Kidney (tissue), 14 donors: ENCODE measurements around the gene UBA5. TPM values are rescaled to one million over a fixed set of nuclear protein-coding genes. Genes with fewer than 3 reads are reported as not detected.

Experiments
- DNase-seq, 5 donors: peaks; one replicate each; pipeline ENCODE4 v3.0.0-alpha.2; 2013 to 2020
- FAIRE-seq: peaks from 2 replicates; lab custom pipeline; 2012; peaks lifted over from hg19 to GRCh38; lab: Jason Lieb, UNC
- H3K27ac ChIP-seq, 2 donors: one replicate each; pipeline ENCODE4 v1.7.0; 2013; ENCODE audit warnings: low read depth in 2 of 2, low read length in 2 of 2, inconsistent platforms in 1 of 2
- H3K27me3 ChIP-seq: one replicate; pipeline ENCODE4 v1.7.1; 2013; ENCODE audit warnings: low read length, inconsistent platforms; ENCODE audit not compliant: control insufficient read depth, insufficient read depth
- H3K36me3 ChIP-seq, 3 donors: one replicate each; pipeline versions ENCODE4 v1.7.0 to v1.7.1; 2013; ENCODE audit warnings: low read length in 3 of 3, control low read depth in 1 of 3, inconsistent platforms in 1 of 3; ENCODE audit not compliant: insufficient read depth in 3 of 3, control insufficient read depth in 2 of 3
- H3K4me1 ChIP-seq, 3 donors: one replicate each; pipeline versions ENCODE4 v1.7.0 to v1.7.1; 2013; ENCODE audit warnings: low read length in 3 of 3, inconsistent platforms in 1 of 3, low read depth in 1 of 3; ENCODE audit not compliant: control insufficient read depth in 2 of 3, insufficient read depth in 2 of 3
- H3K4me3 ChIP-seq, 3 donors: one replicate each; pipeline versions ENCODE4 v1.7.0 to v1.8.1; 2013; ENCODE audit warnings: low read length in 3 of 3, control low read depth in 1 of 3, inconsistent platforms in 1 of 3
- H3K9ac ChIP-seq, 3 donors: one replicate each; pipeline versions ENCODE4 v1.7.0 to v1.7.1; 2013; ENCODE audit warnings: low read length in 3 of 3, control low read depth in 1 of 3, inconsistent platforms in 1 of 3
- H3K9me3 ChIP-seq, 3 donors: one replicate each; pipeline versions ENCODE4 v1.7.0 to v1.7.1; 2013; ENCODE audit warnings: low read length in 3 of 3, control low read depth in 1 of 3, inconsistent platforms in 1 of 3; ENCODE audit not compliant: control insufficient read depth in 2 of 3, insufficient read depth in 1 of 3
- intact Hi-C: fragments of 100-400 bp; cut with DNase I; formaldehyde crosslinking; loops from one replicate; pipeline ENCODE4 v1.11.1; 2022
- polyA plus RNA-seq: library from polyadenylated mRNA; stranded (reverse); fragments of 350-450 nt; fragmentation: Illumina TruSeq; extraction: RNeasy Lipid Tissue Mini Kit (QIAGEN cat#74804); gene quantifications from one replicate; pipeline ENCODE4 v1.2.3, GENCODE V29; 2014; ENCODE audit warnings: low read depth, low replicate concordance; ENCODE audit not compliant: insufficient read depth
- total RNA-seq: library from RNA; stranded (reverse); fragmentation: NEBNext Ultra II Directional; extraction: Animal tissue kit (Norgen Biotek cat#: 25700); gene quantifications from one replicate; pipeline ENCODE4 v1.2.1, GENCODE V29; 2021
- TF ChIP-seq, protein P1 (sequence below): IDR thresholded peaks from 3 replicates; pipeline ENCODE4 v1.5.1; 2012; ENCODE audit warnings: mild to moderate bottlenecking, moderate library complexity, borderline replicate concordance; ENCODE audit not compliant: insufficient read depth; ENCODE audit errors: extremely low read depth
- donor health status: control.
- donor health status: control.
- donor health status: control.
- donor health status: control.
- donor health status: control.
- donor health status: DM: yes; HTN: yes; CAD: no.
- donor health status: Normal renal cell carcinoma (clear cell type).

The UBA5 gene
- total and polyA plus RNA-seq, 2 donors from 2014 or later, result 32.1 to 45.1 TPM

DNA sequence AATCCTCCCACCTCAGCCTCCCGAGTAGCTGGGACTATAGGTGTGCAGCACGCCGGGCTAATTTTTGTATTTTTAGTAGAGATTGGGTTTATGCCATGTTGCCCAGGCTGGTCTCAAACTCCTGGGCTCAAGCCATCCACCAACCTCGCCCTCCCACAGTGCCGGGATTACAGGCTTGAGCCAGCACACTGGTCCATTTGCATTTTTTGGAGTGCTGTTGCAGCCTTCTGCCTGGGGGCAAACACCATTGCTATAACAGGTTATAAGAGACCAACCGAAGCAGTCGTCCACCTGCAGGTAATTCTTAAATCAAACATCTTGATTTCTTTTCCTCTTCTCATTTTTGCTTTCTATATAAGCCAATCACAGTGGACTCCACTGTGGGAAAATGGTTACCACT lies 35.3 kb upstream of the UBA5 start:
- no peaks in the 10 kb centered on the region for H3K4me1 ChIP-seq
- TF ChIP-seq, protein P1, sequence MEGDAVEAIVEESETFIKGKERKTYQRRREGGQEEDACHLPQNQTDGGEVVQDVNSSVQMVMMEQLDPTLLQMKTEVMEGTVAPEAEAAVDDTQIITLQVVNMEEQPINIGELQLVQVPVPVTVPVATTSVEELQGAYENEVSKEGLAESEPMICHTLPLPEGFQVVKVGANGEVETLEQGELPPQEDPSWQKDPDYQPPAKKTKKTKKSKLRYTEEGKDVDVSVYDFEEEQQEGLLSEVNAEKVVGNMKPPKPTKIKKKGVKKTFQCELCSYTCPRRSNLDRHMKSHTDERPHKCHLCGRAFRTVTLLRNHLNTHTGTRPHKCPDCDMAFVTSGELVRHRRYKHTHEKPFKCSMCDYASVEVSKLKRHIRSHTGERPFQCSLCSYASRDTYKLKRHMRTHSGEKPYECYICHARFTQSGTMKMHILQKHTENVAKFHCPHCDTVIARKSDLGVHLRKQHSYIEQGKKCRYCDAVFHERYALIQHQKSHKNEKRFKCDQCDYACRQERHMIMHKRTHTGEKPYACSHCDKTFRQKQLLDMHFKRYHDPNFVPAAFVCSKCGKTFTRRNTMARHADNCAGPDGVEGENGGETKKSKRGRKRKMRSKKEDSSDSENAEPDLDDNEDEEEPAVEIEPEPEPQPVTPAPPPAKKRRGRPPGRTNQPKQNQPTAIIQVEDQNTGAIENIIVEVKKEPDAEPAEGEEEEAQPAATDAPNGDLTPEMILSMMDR, result no peak
- peaks cover 0 to 18% (median 17%) of the 10 kb centered on the region in 3 donors for H3K36me3 ChIP-seq
- DNase-seq (no peak), FAIRE-seq (no peak)
- no peak overlapping the region for H3K4me3 ChIP-seq
- no peak overlapping the region for H3K27ac ChIP-seq
- H3K9me3 ChIP-seq, result no peaks in the 10 kb centered on the region
- H3K9ac ChIP-seq, result no peak overlapping the region
- intact Hi-C loops, result no loop called here
- H3K27me3 ChIP-seq, result no peaks in the 10 kb centered on the region

DNA sequence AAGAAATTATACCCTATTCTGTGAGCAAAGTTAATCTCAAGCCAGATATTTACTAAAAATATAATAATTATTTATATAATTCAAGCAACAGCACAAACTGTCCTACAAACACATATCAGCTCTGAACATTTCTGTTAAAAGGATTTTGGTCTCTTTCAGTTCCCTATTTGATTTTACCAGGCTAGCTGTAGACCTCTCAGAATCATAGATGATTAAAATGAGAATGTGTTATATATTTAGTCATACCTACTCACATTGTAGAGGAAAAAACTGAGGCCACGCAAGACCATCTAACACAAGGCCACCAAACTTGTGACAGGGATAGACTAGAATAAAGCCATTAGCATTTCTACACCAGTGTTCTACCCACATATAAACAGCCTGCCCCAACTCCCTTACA lies 34.5 kb upstream of the UBA5 start:
- Histone ChIP-seq H3K4me3 (no peak overlapping the region), H3K36me3 (peaks cover 0 to 23% (median 16%) of the 10 kb centered on the region in 3 donors), H3K27me3 (no peaks in the 10 kb centered on the region), H3K27ac (no peak overlapping the region), H3K4me1 (no peaks in the 10 kb centered on the region), H3K9ac (no peak overlapping the region), H3K9me3 (no peaks in the 10 kb centered on the region)
- DNase-seq, result no peak
- FAIRE-seq, result no peak
- intact Hi-C loops, result no loop called here
- TF ChIP-seq, protein P1, result no peak

DNA sequence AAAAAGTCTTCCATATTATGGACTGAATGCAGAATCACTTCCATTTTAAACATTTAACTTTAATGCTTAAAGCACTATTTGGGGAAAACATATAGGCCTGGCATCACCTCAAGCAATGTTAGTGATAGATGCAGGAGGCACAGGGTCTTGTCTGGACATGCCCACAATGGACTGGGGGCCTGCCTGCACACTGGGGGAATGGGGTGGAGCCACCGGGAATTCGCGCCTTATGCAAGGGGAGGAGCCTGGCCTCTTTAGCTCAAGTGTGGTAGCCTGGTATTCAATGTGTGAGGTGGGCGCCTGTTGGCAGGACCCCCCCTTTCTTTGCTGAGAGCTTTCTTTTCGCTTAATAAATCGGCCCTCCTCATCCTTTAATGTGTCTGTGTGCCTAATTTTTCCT lies 33.2 kb upstream of the UBA5 start:
- no peak for FAIRE-seq

More for the DNA sequence above, 33.2 kb upstream of the UBA5 start:
- H3K27ac ChIP-seq, result no peak overlapping the region
- H3K27me3 ChIP-seq, result no peaks in the 10 kb centered on the region
- peaks cover 0 to 25% (median 16%) of the 10 kb centered on the region in 3 donors for H3K36me3 ChIP-seq
- no peaks in the 10 kb centered on the region for H3K9me3 ChIP-seq
- no peak overlapping the region for H3K4me3 ChIP-seq
- TF ChIP-seq, protein P1, result no peak
- DNase-seq, result no peak
- no peak overlapping the region for H3K9ac ChIP-seq
- H3K4me1 ChIP-seq, result no peaks in the 10 kb centered on the region
- intact Hi-C loops, result no loop called here
